Muscle of leg (tissue), 11 donors: ENCODE results near the gene SPATA21. TPM values are rescaled to one million over a fixed set of nuclear protein-coding genes. Genes with fewer than 3 reads are reported as not detected.

Experiments used
- DNase-seq: peaks from one replicate; pipeline ENCODE4 v3.0.0; 2013
- H3K27ac ChIP-seq: one replicate; pipeline ENCODE4 v1.5.1; 2013; ENCODE audit warnings: mild to moderate bottlenecking, low read length, control low read depth
- H3K27me3 ChIP-seq: one replicate; pipeline ENCODE4 v1.6.1; 2013; ENCODE audit warnings: low read length; ENCODE audit not compliant: control insufficient read depth, insufficient read depth
- H3K36me3 ChIP-seq: one replicate; pipeline ENCODE4 v1.6.1; 2013; ENCODE audit warnings: low read length; ENCODE audit not compliant: control insufficient read depth, insufficient read depth
- H3K4me1 ChIP-seq: one replicate; pipeline ENCODE4 v1.6.1; 2013; ENCODE audit warnings: low read length; ENCODE audit not compliant: control insufficient read depth, insufficient read depth
- H3K4me3 ChIP-seq: one replicate; pipeline ENCODE4 v1.5.1; 2013; ENCODE audit warnings: low read length, control low read depth
- H3K9me3 ChIP-seq: replicated peaks from 2 replicates; pipeline ENCODE4 v1.6.1; 2013; ENCODE audit warnings: low read depth, low read length; ENCODE audit not compliant: control insufficient read depth
- WGBS: methylation state at CpG from one replicate; pipeline ENCODE4 v1.1.5; 2013; ENCODE audit warnings: missing lambda C conversion rate; ENCODE audit not compliant: insufficient coverage; 5-methylcytosine and 5-hydroxymethylcytosine counted together
- polyA plus RNA-seq, 8 donors: library from polyadenylated mRNA; unstranded; fragments of 120-200 nt; gene quantifications; one replicate each; pipeline versions ENCODE4 v1.2.1 to v1.2.3, GENCODE V29; 2013; ENCODE audit warnings: inconsistent platforms in 1 of 8, low replicate concordance in 1 of 8; ENCODE audit not compliant: insufficient read length in 8 of 8, insufficient read depth in 1 of 8
- total RNA-seq: library from RNA; stranded (reverse); fragments of 120-200 nt; gene quantifications from one replicate; pipeline ENCODE4 v1.2.4, GENCODE V29; 2013

The SPATA21 gene
- total and polyA plus RNA-seq, 9 donors = 0.04 to 0.24 (median 0.13) TPM; not detected in 2

GRCh38 chr1:16398371-16398953 is 38.8 kb downstream of the SPATA21 start:
- WGBS = 87% methylated on average over 4 of the region's 5 CpGs

GRCh38 chr1:16397120-16397519 is 40.1 kb downstream of the SPATA21 start:
- H3K36me3 ChIP-seq = peaks cover 70% of the 10 kb centered on the region
- WGBS = 0% methylated on average over 1 of the region's 5 CpGs

More at GRCh38 chr1:16398371-16398953, 38.8 kb downstream of the SPATA21 start:
- Histone ChIP-seq H3K27me3 (no peaks in the 10 kb centered on the region), H3K4me3 (no peak overlapping the region), H3K36me3 (peaks cover 66% of the 10 kb centered on the region), H3K4me1 (peaks cover 24% of the 10 kb centered on the region), H3K9me3 (no peaks in the 10 kb centered on the region), H3K27ac (peak overlapping the region; percentile 55)
- no peak for DNase-seq

GRCh38 chr1:16396591-16396990 is 40.6 kb downstream of the SPATA21 start:
- H3K36me3 ChIP-seq = peaks cover 70% of the 10 kb centered on the region
- DNase-seq = peak; percentile 60
- H3K27ac ChIP-seq = peak overlapping the region; percentile 35
- 56% methylated on average over 6 of the region's 7 CpGs for WGBS
- H3K9me3 ChIP-seq = no peaks in the 10 kb centered on the region
- H3K4me1 ChIP-seq = peaks cover 38% of the 10 kb centered on the region
- no peak overlapping the region for H3K4me3 ChIP-seq
- H3K27me3 ChIP-seq = no peaks in the 10 kb centered on the region

More at GRCh38 chr1:16397120-16397519, 40.1 kb downstream of the SPATA21 start:
- H3K4me3 ChIP-seq = no peak overlapping the region
- peaks cover 34% of the 10 kb centered on the region for H3K4me1 ChIP-seq
- no peaks in the 10 kb centered on the region for H3K27me3 ChIP-seq
- DNase-seq = no peak
- peak overlapping the region; percentile 35 for H3K27ac ChIP-seq
- H3K9me3 ChIP-seq = no peaks in the 10 kb centered on the region

- H3K27me3 ChIP-seq = no peaks in the 10 kb centered on the region
- peaks cover 65% of the 10 kb centered on the region for H3K36me3 ChIP-seq
- DNase-seq = no peak
- H3K9me3 ChIP-seq = no peaks in the 10 kb centered on the region
- H3K4me1 ChIP-seq = peaks cover 46% of the 10 kb centered on the region
- no peak overlapping the region for H3K27ac ChIP-seq
- H3K4me3 ChIP-seq = no peak overlapping the region
- WGBS = 93% methylated on average over 10 of the region's 13 CpGs
Observed at GRCh38 chr1:16394977-16395376, 42.2 kb downstream of the SPATA21 start.

GRCh38 chr1:16393570-16394521 is 43.4 kb downstream of the SPATA21 start:
- Histone ChIP-seq H3K36me3 (peaks cover 54% of the 10 kb centered on the region), H3K9me3 (no peaks in the 10 kb centered on the region), H3K27ac (no peak overlapping the region), H3K4me3 (no peak overlapping the region), H3K4me1 (peaks cover 44% of the 10 kb centered on the region), H3K27me3 (no peaks in the 10 kb centered on the region)
- WGBS = 93% methylated on average over 3 of the region's 10 CpGs
- no peak for DNase-seq

GRCh38 chr1:16392740-16393569 is 44.3 kb downstream of the SPATA21 start:
- Histone ChIP-seq H3K27me3 (no peaks in the 10 kb centered on the region), H3K27ac (no peak overlapping the region), H3K4me3 (no peak overlapping the region), H3K36me3 (peaks cover 46% of the 10 kb centered on the region), H3K9me3 (no peaks in the 10 kb centered on the region), H3K4me1 (peaks cover 40% of the 10 kb centered on the region)
- WGBS = 81% methylated on average over 14 of the region's 21 CpGs
- DNase-seq = no peak

- WGBS = 63% methylated on average over 2 of the region's 3 CpGs
- Histone ChIP-seq H3K36me3 (peaks cover 30% of the 10 kb centered on the region), H3K4me3 (no peak overlapping the region), H3K4me1 (peaks cover 42% of the 10 kb centered on the region), H3K9me3 (no peaks in the 10 kb centered on the region), H3K27ac (no peak overlapping the region), H3K27me3 (no peaks in the 10 kb centered on the region)
- DNase-seq = no peak
Observed at GRCh38 chr1:16391411-16391810, 45.8 kb downstream of the SPATA21 start.

- no peaks in the 10 kb centered on the region for H3K9me3 ChIP-seq
- peak overlapping the region; percentile 14 for H3K4me3 ChIP-seq
- peaks cover 54% of the 10 kb centered on the region for H3K4me1 ChIP-seq
- peak overlapping the region; percentile 86 for H3K27ac ChIP-seq
- no peaks in the 10 kb centered on the region for H3K27me3 ChIP-seq
- 40% methylated on average over 5 of the region's 14 CpGs for WGBS
- peak; percentile 91 for DNase-seq
- no peaks in the 10 kb centered on the region for H3K36me3 ChIP-seq
Observed at GRCh38 chr1:16387201-16388188, 49.7 kb downstream of the SPATA21 start.

GRCh38 chr1:16386454-16387113 is 50.6 kb downstream of the SPATA21 start:
- Histone ChIP-seq H3K9me3 (no peaks in the 10 kb centered on the region), H3K4me1 (peaks cover 46% of the 10 kb centered on the region), H3K27ac (peak overlapping the region; percentile 86), H3K27me3 (no peaks in the 10 kb centered on the region), H3K4me3 (no peak overlapping the region), H3K36me3 (no peaks in the 10 kb centered on the region)
- peak; percentile 77 for DNase-seq
- no CpG with 5 or more reads among the region's 5 CpGs for WGBS
